Uterus (tissue), 2 donors: ENCODE measurements around the gene ACOT7.

Experiments
- CTCF ChIP-seq, 4 experiments: fragments of 200-600 bp in 2 of 4; fragments of 450-650 bp in 2 of 4; sonication (generic) in 2 of 4; IDR thresholded peaks; one replicate each; pipeline ENCODE4 v1.5.1; 2016 to 2019; ENCODE audit warnings: antibody characterized with exemption in 4 of 4, mild to moderate bottlenecking in 2 of 4, moderate library complexity in 1 of 4
- POLR2A ChIP-seq, 2 donors: fragments of 450-650 bp; IDR thresholded peaks; one replicate each; pipeline ENCODE4 v1.6.1; 2016; ENCODE audit warnings: antibody characterized with exemption in 2 of 2, mild to moderate bottlenecking in 1 of 2, moderate library complexity in 1 of 2

- TF ChIP-seq CTCF (IDR thresholded peaks at IDR 0.05) (no peak), POLR2A (IDR thresholded peaks at IDR 0.05) (no peak)
These were observed 38.8 kb downstream of the ACOT7 start for GRCh38 chr1:6354659-6355317.
